GM12878 (cell line): Measurements from ENCODE around the gene ROBO1.

Source experiments
- EP300 ChIP-seq, 2 experiments: fragments of 150-350 bp in 1 of 2; IDR thresholded peaks; 2 replicates each; pipeline ENCODE4 v1.6.1; 2011 to 2012; ENCODE audit warnings: low read depth in 2 of 2, low read length in 2 of 2, borderline replicate concordance in 1 of 2, improper control_type of control experiment in 1 of 2, inconsistent platforms in 1 of 2; ENCODE audit not compliant: control insufficient read depth in 1 of 2
- SMAD5 ChIP-seq: IDR thresholded peaks from 2 replicates; pipeline ENCODE4 v1.6.1; 2016; ENCODE audit warnings: antibody characterized with exemption, low read depth
- SMC3 ChIP-seq: IDR thresholded peaks from 2 replicates; pipeline ENCODE4 v1.6.1; 2011; ENCODE audit warnings: low read length, improper control_type of control experiment, borderline replicate concordance
- ZBTB33 ChIP-seq: fragments of 450-650 bp; IDR thresholded peaks from 2 replicates; pipeline ENCODE4 v1.6.1; 2017; ENCODE audit warnings: mild to moderate bottlenecking

GRCh38 chr3:79521221-79521848, 246.5 kb downstream of the ROBO1 start:
- TF ChIP-seq ZBTB33 (no peak), SMC3 (peak; percentile 50; the same call in 1 of the 2 replicates), SMAD5 (no peak), EP300 (IDR thresholded peaks at IDR 0.05; ENCODE audit: borderline replicate concordance in 1 of 2, control insufficient read depth in 1 of 2, low read depth in 2 of 2, low read length in 2 of 2) (no peak)
